ENCODE data around the gene MEF2C.

MEF2C gene

DNA sequence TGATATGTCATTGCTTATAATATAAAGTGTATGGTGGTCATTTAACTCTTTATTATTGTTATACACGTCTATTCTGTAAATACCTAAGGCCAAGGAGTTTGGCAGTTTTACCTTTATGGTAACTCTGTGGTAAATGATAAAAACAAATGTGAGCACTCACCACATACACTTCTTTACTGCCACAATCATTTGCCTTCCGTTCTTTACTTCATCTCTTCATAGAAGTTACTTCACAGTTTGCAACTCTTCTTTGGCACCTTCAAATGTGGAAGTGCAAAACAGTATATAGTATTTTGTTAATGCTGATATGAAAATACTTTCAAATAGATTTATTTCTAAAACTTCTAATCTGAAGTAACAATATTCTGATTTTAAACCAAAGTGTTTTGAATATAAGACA lies 4.4 kb upstream of the MEF2C start:
- DNase-seq, result no peak

DNA sequence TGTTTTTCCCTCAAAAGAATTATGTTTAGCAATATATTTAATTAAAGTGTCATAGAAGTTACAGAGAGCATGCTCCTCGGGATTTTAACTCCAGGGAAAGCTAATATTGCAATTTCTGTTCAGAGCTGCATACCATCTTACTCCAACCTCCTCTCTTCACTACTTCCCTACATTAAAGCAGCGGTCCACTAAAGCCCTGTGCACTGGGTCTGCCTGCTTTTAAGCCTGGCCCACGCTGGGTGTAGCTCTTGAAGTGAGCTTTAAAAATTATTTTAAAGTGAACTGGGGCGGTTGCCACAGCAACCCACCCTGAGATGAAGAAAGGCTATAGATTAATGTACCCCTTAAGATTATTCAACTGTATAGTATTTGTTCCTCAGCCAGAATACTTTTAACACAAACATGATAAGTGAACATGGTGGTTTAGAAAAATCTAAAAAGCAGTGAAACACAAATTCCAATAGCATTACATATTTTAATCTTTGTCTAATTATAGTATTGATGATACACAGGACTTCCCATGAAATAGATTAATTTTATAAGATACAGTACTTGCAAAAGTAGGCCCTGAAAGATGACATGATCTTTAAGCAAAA lies 3.9 kb upstream of the MEF2C start:
- no peak for DNase-seq

GRCh38 chr5:88886252-88886651 lies 3.3 kb upstream of the MEF2C start:
- no peak for DNase-seq

GRCh38 chr5:88885002-88885401 lies 2.0 kb upstream of the MEF2C start:
- DNase-seq, result no peak

GRCh38 chr5:88884608-88884877 lies 1.6 kb upstream of the MEF2C start:
- DNase-seq, result no peak

GRCh38 chr5:88883836-88884607 lies 1.0 kb upstream of the MEF2C start:
- DNase-seq, result no peak

GRCh38 chr5:88882276-88883038 lies 527 bp downstream of the MEF2C start:
- no peak for DNase-seq

- DNase-seq, result no peak
These were observed 1.4 kb downstream of the MEF2C start for GRCh38 chr5:88881571-88881971.

- DNase-seq, result no peak
These were observed 2.8 kb downstream of the MEF2C start for GRCh38 chr5:88880201-88880600.

DNA sequence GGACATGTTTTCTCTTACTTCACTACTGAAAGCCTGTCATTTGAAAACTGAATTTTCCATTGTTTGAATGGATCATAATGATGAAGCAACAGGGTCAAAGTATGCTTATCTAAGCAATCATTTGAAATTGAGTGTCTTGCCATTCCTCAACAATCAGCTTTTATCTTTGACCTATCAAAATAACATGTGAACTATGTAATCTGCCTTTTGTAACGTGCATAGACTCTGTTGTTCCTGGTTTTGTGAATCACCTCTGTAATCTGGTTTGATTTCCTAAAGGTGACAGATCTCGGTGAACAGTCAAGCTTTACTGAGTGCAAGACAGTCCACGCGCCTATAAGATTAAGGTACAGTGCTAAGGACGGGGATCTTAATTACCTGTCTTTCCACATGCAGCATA lies 3.3 kb downstream of the MEF2C start:
- DNase-seq, result no peak

DNA sequence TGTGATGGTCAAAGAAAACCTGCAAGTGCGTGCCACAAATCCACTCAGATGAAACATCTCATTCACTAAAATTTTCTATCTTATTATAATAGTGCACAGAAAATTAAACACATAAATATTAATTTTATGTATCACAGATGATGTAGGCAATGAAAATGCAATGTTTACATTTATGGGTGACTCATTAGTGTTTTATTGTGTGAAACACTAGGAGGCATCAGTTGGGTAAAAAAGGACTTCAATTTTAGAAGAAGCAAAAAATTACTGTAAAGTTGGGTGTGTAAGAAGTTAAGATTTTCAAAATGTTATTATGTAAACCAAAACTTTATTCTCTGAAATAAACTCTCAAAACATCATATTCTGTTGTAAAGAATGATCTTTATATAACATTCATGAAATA lies 4.0 kb downstream of the MEF2C start:
- no peak for DNase-seq

GRCh38 chr5:88877826-88878225 lies 5.2 kb downstream of the MEF2C start:
- no peak for DNase-seq

GRCh38 chr5:88876714-88877113 lies 6.3 kb downstream of the MEF2C start:
- DNase-seq, result no peak

DNA sequence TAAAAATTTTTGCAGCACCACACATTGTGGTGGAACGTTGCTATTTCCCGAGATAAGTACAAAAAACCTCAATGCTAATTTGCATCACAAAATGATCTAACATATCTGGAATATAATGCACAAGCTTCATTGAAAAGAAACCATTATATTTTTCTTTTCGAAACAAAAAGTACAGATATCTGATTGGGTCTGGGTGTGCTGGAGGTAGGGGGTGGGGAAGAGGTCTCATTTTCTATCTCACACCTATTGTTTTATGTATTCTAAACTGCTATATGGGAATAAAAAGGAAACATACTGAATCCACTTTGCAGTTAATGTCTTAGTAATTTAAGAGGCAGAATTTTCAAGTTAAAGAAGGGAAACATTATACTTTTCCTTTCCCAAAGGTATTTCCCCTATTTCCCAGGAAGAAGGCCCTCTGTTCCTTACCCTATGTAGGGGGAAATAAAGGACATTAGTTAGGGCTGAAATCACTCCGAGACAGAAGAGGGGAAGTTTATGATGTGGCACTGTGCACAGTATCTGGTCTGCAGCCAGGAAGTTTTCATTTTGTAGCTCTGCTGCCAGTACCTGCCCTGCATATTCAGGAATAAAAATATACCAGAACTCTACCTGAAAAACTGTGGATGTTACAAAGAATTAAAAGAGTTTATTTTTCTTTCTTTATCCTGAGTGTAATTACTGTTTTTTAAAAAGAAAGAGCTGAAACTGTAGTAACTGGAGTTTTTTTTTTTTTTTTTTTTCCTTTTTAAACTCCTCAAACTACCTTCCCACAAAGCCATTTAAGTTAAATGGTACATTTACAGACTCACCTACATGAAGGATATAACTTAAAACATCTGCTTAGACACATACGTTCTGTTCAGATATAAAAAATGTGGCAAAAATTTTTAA lies 7.4 kb downstream of the MEF2C start:
- no peak for DNase-seq

- DNase-seq, result no peak
These were observed 9.5 kb downstream of the MEF2C start for GRCh38 chr5:88873447-88873846.

DNA sequence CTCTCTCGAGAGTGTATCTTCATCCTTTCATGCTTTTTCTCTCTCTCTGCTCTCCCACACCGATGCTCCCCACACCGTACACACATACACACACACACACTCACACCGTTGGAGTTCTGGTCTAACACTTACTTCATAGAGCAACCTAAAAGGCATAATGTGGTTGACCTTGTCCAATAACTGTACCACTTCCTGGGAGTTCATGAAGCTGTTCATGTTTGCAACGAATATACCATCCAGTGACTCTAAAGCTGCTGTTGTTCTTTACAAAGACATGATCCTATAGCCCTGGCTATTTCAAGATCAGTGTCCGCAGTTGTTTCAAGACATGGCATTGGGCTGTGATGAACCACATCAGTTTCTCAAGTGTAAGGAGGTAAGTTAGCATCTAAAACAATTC lies 10.0 kb downstream of the MEF2C start:
- no peak for DNase-seq

DNA sequence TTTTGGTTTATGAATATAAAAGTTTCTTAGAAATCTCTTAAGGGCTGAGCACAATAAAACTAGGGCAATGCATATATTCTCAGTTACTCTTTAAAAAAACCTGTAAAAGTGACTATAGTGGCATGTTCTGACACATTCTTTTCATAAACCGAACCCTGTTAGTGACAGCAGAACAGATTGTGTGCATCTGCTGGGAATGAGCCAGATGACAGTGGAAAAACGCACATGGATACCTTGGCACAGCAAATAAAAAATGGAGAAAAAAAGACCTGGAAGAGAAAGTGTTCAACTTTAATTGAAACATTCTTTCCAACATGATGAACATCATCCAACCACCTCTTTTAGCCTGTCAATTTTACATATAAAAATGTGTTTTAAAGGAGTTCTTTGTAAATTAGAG lies 12.7 kb downstream of the MEF2C start:
- no peak for DNase-seq

- DNase-seq, result no peak
These were observed 14.4 kb downstream of the MEF2C start for GRCh38 chr5:88868468-88869068.

DNA sequence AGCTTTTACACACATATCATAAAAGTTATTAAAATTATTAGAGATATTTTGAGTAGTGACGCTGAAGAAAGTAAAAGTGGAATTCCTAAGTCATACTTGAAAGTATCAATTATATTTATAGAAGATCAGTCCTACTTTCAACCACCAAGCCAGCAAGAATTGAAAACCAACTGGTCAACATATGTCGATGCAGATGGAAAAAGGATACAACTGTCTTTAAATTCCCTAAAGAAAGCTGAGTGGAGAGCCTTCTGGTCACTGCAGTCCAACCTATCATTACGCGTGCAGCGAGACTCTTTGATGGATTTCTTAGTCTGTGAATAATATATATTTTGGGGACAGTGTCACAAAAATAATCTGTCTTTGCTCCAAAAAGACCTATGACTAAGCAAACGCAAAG lies 15.3 kb downstream of the MEF2C start:
- no peak for DNase-seq

GRCh38 chr5:88863523-88863922 lies 19.5 kb downstream of the MEF2C start:
- no peak for DNase-seq

DNA sequence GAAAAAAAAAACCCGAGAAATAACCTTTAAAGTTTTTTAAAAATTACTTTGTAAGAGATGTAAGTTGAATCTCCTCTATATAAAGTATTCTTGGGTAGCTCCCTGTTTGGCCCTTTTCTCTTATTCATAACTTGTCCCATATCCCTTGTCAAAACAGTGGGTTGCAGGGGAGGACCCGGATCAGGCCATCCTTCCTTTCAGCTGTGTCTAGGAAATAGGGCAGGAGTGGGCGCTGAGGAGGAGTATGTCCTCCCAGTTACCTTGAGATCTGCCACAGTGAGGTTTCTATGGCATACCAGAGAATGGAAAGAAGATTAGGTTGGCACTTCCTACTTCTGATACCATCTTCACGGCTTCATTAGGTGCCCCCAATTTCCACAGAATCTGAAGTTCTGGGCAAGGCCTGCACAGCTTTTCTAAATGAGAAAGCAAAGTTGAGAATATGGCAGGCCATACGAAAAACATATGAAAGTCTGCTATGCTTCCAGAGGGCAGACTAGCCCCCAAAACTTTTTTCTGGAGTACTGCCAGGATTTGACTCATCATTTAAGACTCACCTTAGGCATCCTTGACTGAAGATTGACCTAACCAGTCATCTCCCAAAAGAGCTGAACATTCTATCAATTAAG lies 20.3 kb downstream of the MEF2C start:
- no peak for DNase-seq

GRCh38 chr5:88861231-88861630 lies 21.8 kb downstream of the MEF2C start:
- no peak for DNase-seq
